Endothelial cell (in vitro differentiated cells): ENCODE results near the gene LASP1NB.

Experiments used
- DNase-seq: peaks from one replicate; pipeline ENCODE4 v3.0.0; 2021; ENCODE audit warnings: low spot score
- H3K27ac Mint-ChIP-seq: one replicate; pipeline ENCODE4 v1.8.0; 2021; ENCODE audit warnings: mixed read lengths, inconsistent platforms; ENCODE audit not compliant: unreplicated experiment
- H3K27me3 Mint-ChIP-seq: one replicate; pipeline ENCODE4 v1.8.0; 2021; ENCODE audit warnings: mild to moderate bottlenecking, moderate library complexity, mixed read lengths, inconsistent platforms; ENCODE audit not compliant: unreplicated experiment
- H3K36me3 Mint-ChIP-seq: one replicate; pipeline ENCODE4 v1.8.0; 2021; ENCODE audit warnings: mild to moderate bottlenecking, low read depth, mixed read lengths, inconsistent platforms; ENCODE audit not compliant: unreplicated experiment
- H3K4me1 Mint-ChIP-seq: one replicate; pipeline ENCODE4 v1.8.0; 2021; ENCODE audit warnings: mild to moderate bottlenecking, mixed read lengths, inconsistent platforms; ENCODE audit not compliant: unreplicated experiment
- H3K4me3 Mint-ChIP-seq: one replicate; pipeline ENCODE4 v1.8.0; 2021; ENCODE audit warnings: mild to moderate bottlenecking, mixed read lengths, inconsistent platforms; ENCODE audit not compliant: unreplicated experiment
- H3K9me3 Mint-ChIP-seq: one replicate; pipeline ENCODE4 v1.8.0; 2021; ENCODE audit warnings: mixed read lengths, inconsistent platforms; ENCODE audit not compliant: unreplicated experiment
- TF ChIP-seq, protein P1 (sequence below): fragments of 200-600 bp; sonication (generic); IDR thresholded peaks from one replicate; pipeline ENCODE4 v1.5.0; 2021; ENCODE audit warnings: antibody characterized with exemption; ENCODE audit not compliant: unreplicated experiment

Gene LASP1NB

DNA sequence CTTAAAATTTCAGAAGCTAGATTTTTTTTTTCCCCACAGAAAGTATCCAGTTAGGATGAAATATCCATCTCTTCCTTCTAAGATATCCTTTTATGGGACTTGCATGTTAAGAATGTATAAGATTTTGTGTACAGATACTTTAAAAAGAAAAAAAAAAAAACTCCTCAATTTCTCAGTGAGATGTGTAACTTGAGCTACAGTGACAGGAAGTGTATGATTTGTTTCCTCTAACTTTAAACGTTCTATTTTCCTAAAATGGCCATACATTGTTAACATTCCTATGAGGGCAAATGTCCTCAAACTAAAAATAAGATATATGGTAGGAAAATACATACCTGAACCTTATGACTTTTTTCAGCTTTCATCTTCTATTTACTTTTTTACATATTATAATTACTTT is 32.9 kb downstream of the LASP1NB start:
- H3K4me1 Mint-ChIP-seq: peaks cover 4% of the 10 kb centered on the region
- H3K4me3 Mint-ChIP-seq: no peak overlapping the region

DNA sequence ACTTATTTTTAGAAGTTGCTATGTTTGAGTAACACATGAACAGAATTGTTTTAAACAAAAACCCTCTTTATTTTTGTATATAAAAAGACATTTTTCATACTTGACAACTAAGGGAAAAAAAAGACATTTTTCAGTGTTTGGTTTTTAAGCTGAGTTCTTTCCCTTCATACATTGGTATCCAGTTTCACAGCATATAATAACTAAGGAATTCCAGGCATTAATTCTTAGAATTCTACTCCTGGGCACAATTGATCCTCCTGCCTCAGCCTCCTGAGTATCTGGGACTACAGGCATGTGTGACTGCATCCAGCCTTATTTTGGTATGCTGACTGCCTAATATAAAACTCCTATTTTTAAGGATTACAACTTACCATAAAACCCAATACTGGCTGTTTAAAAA is 33.3 kb downstream of the LASP1NB start:
- DNase-seq: no peak
- peaks cover 4% of the 10 kb centered on the region for H3K4me1 Mint-ChIP-seq
- H3K36me3 Mint-ChIP-seq: no peaks in the 10 kb centered on the region
- no peak overlapping the region for H3K4me3 Mint-ChIP-seq
- no peaks in the 10 kb centered on the region for H3K9me3 Mint-ChIP-seq
- H3K27me3 Mint-ChIP-seq: peaks cover 2% of the 10 kb centered on the region
- no peak overlapping the region for H3K27ac Mint-ChIP-seq
- TF ChIP-seq, protein P1, sequence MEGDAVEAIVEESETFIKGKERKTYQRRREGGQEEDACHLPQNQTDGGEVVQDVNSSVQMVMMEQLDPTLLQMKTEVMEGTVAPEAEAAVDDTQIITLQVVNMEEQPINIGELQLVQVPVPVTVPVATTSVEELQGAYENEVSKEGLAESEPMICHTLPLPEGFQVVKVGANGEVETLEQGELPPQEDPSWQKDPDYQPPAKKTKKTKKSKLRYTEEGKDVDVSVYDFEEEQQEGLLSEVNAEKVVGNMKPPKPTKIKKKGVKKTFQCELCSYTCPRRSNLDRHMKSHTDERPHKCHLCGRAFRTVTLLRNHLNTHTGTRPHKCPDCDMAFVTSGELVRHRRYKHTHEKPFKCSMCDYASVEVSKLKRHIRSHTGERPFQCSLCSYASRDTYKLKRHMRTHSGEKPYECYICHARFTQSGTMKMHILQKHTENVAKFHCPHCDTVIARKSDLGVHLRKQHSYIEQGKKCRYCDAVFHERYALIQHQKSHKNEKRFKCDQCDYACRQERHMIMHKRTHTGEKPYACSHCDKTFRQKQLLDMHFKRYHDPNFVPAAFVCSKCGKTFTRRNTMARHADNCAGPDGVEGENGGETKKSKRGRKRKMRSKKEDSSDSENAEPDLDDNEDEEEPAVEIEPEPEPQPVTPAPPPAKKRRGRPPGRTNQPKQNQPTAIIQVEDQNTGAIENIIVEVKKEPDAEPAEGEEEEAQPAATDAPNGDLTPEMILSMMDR: no peak

More for the DNA sequence above, 32.9 kb downstream of the LASP1NB start:
- TF ChIP-seq, protein P1: no peak
- H3K36me3 Mint-ChIP-seq: no peaks in the 10 kb centered on the region
- H3K9me3 Mint-ChIP-seq: no peaks in the 10 kb centered on the region
- DNase-seq: no peak
- peaks cover 2% of the 10 kb centered on the region for H3K27me3 Mint-ChIP-seq
- H3K27ac Mint-ChIP-seq: peak overlapping the region; percentile 70

DNA sequence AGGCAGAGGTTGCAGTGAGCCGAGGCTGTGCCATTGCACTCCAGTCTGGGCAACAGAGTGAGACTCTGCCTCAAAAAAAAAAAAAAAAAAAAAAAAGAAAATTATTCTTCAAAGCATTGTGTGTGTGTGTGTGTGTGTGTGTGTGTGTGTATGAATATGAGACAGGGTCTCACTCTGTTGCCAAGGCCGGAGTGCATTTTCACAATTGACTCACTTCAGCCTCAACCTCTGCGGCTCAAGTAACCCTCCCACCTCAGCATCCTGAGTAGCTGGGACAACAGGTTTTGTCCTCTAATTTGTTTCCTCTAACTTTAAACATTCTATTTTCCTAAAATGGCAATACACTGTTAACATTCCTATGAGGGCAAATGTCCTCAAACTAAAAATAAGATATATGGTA is 34.1 kb downstream of the LASP1NB start:
- H3K4me3 Mint-ChIP-seq: no peak overlapping the region
- peaks cover 4% of the 10 kb centered on the region for H3K4me1 Mint-ChIP-seq
- TF ChIP-seq, protein P1: no peak
- no peak for DNase-seq
- H3K36me3 Mint-ChIP-seq: no peaks in the 10 kb centered on the region
- H3K9me3 Mint-ChIP-seq: no peaks in the 10 kb centered on the region
- no peak overlapping the region for H3K27ac Mint-ChIP-seq
- H3K27me3 Mint-ChIP-seq: peaks cover 2% of the 10 kb centered on the region

DNA sequence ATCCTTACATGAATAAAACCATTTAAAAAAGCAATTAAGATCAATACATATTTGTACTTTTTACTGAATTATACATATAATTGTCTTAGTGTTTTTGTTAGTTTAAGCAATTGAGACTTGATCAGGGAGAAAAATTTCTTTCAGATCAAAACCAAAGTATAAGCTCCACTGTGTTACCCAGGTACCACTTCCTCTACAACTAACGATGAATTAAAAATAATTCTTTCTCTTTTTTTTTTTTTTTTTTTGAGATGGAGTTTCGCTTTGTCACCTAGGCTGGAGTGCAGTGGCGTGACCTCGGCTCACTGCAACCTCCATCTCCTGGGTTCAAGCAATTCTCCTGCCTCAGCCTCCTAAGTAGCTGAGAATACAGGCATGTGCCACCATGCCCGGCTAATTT is 35.0 kb downstream of the LASP1NB start:
- TF ChIP-seq, protein P1: no peak
- Mint-ChIP-seq H3K4me1 (peaks cover 4% of the 10 kb centered on the region), H3K36me3 (no peaks in the 10 kb centered on the region), H3K4me3 (no peak overlapping the region), H3K27me3 (peaks cover 2% of the 10 kb centered on the region), H3K9me3 (no peaks in the 10 kb centered on the region), H3K27ac (no peak overlapping the region)
- no peak for DNase-seq

DNA sequence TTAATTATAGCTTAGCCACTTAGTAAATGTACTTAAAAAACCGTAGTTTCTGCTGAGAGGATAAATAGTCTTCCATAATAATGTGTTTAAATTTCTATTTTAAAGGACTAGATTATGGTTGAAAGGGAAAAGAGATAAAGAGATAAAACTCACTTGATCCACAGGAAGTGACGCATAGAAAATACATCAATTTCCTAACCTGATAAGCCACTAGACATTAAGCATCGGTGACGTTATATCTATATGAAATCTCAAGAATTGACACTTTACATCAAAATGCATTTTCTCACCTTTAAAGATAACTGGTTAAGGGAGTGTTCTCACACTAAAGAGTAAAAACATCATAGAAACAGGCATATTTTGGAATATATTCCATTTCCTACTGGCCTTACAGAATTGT is 36.0 kb downstream of the LASP1NB start:
- TF ChIP-seq, protein P1: no peak
- Mint-ChIP-seq H3K36me3 (no peaks in the 10 kb centered on the region), H3K4me1 (peaks cover 4% of the 10 kb centered on the region), H3K4me3 (no peak overlapping the region), H3K9me3 (no peaks in the 10 kb centered on the region), H3K27me3 (peaks cover 2% of the 10 kb centered on the region), H3K27ac (no peak overlapping the region)
- DNase-seq: no peak
